HG03066 (cell line): ENCODE measurements around the gene NISCH.

ENCODE experiments used
- ATAC-seq: cut with Tn5 transposase; IDR thresholded peaks from one replicate; pipeline ENCODE4 v1.9.1; 2021; ENCODE audit warnings: low read depth; ENCODE audit not compliant: unreplicated experiment

The NISCH gene

GRCh38 chr3:52534281-52535183 lies 79.1 kb downstream of the NISCH start:
- no peak for ATAC-seq

- ATAC-seq: no peak
Observed at GRCh38 chr3:52535411-52536111, 80.2 kb downstream of the NISCH start.

DNA sequence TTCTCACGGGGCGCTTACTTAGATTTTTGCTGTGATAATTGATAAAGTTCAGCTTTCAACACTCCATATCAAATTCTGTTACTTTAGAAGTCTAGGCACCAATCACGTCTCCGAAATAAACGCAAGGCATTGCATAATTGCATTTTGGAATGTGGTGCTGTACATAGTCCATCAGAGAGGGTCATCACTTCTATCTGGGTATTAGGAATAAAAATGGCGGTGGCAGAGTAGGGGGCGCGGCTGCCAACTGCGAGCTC lies 80.6 kb downstream of the NISCH start:
- ATAC-seq: no peak

DNA sequence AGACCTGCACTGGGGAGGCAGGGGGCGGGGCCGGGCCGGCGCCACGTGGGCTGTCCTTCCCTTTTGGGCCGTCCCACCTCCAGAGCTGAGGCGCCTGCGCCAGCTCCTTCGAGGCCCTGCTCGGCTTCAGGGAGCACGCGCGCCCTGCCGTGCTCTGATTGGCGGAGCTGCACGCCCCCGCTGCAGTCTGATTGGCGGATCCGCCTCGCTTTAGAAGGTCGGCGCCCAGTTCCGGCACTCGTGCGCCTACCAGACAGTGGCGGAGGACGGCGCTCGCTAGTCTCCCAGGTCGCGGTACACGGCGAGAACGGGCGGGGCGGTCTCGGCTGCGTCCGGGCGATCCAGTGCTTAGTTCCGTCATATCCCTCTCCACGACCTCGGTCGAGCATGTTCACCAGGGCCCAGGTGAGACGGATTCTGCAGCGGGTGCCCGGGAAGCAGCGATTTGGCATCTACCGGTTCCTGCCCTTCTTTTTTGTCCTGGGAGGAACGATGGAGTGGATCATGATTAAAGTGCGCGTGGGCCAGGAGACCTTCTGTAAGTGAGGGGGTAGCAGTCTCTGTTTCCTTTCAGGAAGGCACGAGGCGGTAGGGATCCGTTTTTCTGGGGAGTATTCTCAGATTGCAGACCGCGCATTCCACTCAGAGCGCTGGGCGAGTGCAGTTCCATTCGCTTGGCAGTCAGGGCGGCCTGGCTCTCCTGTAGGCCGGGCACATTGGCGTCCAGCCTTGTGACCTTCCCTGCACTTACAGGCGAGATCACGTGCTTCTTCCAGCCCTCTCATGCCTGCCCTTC lies 81.2 kb downstream of the NISCH start, which contains the start of gene UQCC5:
Gene UQCC5, plus strand, starts transcription at position 237 of the 796 bp plus-strand sequence. Its CDS starts 151 bp downstream, at position 388.
- ATAC-seq: peak; percentile 83

GRCh38 chr3:52537165-52537620 lies 81.8 kb downstream of the NISCH start:
- no peak for ATAC-seq

DNA sequence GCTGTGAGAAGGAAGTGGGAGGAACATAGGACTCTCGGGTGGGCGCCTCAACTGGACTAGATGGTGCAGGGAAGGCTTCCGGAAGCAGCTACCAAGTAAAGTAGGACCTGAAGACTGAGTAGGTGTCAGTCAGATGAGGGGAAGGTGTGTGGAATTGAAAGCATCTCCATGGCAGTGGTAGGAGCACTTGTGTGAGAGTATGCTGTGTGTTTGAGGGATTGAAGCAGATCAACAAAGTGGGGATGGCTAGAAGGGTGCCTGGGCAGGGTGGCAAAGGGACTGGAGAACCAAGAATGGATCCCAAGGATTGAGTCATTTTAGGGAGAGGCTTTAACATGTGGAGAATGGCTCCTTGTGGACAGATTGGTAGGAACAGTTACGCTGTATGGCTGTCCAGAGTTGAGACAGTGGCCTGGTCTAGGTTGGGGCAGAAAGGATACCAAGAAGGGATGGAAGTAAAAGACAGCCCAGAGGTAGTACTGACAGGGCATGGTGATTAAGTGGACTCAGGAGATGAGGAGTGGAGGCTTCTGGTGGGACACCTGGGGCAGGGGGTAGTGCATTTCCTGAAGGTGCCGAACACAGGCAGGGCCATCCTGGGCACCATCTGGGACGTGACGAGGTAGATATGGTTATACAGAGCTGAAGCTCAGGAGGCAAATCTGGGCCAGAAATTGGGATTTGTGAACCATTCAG lies 82.5 kb downstream of the NISCH start:
- ATAC-seq: no peak

GRCh38 chr3:52539010-52539653 lies 83.7 kb downstream of the NISCH start:
- ATAC-seq: no peak

- ATAC-seq: no peak
Observed at GRCh38 chr3:52541050-52541449, 85.6 kb downstream of the NISCH start.
